Measurements from ENCODE around the gene PRRC2B.

DNA sequence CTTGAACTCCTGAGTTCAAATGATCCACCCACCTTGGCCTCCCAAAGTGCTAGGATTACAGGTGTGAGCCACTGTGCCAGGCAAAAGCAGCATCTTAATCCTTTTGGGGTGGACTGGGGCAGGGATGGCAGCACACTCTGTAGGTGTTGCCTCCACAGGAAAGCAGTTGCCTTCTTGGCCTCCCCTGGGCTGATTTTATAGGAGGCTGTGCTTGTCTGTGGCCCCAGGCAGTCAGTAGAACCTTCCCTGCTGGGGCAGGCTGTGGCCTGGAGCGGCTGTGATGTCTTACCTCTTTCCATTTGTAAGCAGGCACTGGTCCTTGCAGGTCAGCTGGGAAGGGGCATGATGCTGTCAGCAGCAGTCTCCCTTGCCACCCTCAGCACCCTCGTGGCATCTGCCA is 49.8 kb downstream of the PRRC2B start:
- TF ChIP-seq CTCF (IDR thresholded peaks at IDR 0.05; ENCODE audit: low read depth, low read length, missing input control) (no peak), FOXA1 (IDR thresholded peaks at IDR 0.05) (no peak), ATF3 (IDR thresholded peaks at IDR 0.05) (no peak), RAD21 (IDR thresholded peaks at IDR 0.05) (no peak), YY1 (IDR thresholded peaks at IDR 0.05) (no peak)

Measured in liver (tissue), 3 donors.